HuH-7 (cell line): ENCODE measurements around the gene ZNF74.
"Not testable (repeated sequence)": the region's sequence is repeated elsewhere in the genome, so short reads cannot be mapped to it uniquely, and the experiment has no call there.

Experiments used
- DNase-seq: peaks from one replicate; pipeline ENCODE4 v3.0.0; 2011; ENCODE audit warnings: low spot score

Gene ZNF74

DNA sequence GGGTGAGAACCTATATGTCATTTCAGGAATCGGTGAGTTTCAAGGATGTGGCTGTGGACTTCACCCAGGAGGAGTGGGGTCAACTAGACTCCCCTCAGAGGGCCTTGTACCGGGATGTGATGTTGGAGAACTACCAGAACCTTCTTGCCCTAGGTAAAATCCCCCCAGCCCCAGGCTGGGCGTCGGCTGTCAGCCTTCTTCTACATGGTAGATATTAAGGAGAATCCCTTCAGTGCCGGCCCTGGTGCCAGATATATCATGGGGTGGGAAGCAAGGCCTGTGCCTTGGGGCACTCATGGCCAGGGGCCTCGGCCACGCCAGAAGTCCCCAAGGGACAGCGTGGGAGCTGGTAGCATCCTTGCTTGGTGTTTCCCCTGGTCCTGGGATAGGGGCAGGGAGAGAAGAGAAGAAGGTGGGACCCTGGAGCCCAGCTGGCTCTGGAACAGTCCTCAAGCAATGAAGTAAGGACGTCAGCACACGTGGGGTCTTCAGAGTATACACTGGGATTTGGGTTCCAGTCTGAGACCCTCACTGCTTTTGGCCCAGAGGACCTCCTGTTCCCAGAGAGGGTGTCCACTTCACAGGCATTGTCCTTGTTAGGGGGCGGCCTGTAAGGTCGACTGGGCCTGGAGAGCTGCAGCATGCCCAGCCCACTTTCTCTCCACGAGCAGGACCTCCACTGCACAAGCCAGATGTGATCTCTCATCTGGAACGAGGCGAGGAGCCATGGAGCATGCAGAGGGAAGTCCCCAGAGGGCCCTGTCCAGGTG, 6.8 kb downstream of the ZNF74 start:
- no peak for DNase-seq

DNA sequence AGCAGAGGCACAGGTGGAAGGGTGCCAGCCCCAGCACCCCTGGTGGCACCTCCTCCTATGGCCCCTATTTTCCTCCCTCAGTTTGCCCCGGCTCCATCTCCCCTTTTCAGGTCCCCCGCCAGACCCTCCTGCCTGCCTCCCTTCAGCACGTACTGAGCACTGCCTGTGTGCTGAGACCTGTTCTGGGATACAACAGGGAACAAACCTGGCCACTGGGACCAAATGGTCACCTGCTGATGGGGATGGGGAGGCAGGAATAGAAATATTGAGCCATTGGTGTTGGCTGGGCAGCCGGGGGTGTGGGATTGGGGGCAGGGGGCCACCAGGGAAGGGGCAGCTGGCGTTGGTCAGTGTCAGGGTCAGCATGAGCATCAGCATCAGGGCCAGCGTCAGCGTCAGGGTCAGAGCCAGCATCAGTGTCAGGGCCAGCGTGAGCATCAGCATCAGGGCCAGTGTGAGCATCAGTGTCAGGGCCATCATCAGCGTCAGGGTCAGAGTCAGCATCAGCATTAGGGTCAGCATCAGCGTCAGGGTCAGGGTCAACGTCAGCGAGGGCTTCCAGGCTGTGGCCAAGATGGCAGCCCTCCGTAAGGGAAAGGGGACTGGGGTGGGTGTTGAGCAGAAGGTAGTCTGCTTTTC, 7.5 kb downstream of the ZNF74 start:
- DNase-seq, result no peak

DNA sequence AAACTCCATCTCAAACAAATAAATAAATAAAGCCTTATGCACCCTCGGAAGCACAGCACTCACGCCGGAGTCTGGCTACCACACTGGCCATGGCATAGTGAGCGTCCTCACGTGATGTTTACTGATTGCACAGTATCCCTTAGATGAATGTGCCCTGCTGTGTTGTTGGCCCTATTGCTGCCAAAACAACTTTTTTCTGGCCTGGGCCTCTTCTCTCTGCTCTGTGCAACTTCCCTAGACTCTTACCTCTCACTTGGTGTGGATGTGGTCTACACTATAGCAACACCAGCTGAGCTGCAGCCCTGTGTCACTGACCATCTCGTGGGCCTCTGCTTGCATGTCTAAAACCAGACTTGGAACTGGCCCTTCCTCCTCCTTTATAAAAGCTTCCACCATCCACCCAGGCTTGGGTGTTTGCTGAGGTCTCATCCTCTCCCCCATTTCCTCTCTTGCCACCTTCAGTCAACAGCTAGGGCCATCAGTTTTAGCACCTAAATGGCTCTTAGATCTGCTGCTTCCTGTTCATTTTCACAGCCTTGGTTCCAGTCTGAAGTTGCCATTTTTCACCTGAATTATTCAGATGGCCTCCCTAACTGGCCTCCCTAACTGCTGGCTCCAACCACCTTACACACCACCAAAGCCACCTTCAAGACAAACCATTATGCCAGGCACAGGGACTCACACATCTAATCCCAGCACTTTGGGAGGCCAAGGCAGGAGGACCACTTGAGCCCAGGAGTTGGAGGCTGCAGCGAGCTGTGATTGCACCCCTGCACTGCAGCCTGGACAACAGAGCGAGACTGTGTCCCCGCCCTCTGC, 9.2 kb downstream of the ZNF74 start:
- no peak for DNase-seq

DNA sequence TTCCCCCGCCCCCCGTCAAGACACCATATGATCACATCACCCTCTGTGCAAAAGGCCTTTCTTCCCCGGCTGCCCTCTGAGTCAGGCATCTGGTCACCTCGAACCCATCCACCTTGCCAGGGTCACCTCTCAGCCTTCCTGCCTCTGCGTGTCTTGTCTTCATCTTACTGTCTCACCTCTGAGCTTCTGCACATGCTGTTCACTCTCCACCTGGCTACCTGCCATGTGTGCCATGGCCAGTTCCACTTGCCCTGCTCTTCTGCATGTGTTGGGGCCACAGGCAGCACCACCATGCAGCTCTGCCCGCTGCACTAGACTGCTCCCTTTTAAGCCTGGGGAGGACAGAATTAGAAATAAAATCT, 9.8 kb downstream of the ZNF74 start:
- DNase-seq, result no peak

DNA sequence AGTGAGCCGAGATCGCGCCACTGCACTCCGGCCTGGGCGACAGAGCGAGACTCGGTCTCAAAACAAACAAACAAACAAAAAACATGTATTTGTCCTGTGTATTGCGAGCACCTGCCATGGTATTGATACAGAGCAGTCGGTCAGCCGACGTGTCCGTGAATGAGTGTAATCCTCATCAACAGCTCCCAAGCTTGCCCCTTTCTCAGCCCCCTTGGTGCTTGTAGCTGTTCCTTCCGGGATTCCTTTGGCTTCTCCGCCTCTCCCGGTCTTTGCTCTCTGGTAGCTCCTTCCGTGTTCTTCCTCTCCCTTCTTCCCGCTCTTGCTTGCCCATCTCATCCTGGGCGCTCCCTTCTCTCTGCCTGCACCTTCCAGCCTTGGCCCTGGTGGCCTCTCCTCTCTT, 10.9 kb downstream of the ZNF74 start:
- DNase-seq, result no peak

DNA sequence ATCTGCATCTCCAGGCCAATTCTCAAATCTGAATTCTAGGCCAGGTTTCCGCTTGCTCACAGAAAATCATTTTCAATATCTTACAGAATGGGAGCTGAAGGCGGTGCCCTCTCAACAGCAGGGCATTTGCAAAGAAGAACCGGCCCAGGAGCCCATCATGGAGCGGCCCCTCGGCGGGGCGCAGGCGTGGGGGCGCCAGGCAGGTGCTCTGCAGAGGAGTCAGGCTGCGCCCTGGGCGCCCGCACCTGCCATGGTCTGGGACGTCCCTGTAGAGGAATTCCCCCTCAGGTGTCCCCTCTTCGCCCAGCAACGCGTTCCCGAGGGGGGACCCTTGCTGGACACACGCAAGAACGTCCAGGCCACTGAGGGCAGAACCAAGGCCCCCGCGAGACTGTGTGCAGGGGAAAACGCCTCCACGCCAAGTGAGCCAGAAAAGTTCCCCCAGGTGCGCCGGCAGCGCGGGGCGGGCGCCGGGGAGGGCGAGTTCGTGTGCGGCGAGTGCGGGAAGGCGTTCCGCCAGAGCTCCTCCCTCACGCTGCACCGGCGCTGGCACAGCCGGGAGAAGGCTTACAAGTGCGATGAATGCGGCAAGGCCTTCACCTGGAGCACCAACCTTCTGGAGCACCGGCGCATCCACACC, 11.5 kb downstream of the ZNF74 start:
- DNase-seq, result no peak

DNA sequence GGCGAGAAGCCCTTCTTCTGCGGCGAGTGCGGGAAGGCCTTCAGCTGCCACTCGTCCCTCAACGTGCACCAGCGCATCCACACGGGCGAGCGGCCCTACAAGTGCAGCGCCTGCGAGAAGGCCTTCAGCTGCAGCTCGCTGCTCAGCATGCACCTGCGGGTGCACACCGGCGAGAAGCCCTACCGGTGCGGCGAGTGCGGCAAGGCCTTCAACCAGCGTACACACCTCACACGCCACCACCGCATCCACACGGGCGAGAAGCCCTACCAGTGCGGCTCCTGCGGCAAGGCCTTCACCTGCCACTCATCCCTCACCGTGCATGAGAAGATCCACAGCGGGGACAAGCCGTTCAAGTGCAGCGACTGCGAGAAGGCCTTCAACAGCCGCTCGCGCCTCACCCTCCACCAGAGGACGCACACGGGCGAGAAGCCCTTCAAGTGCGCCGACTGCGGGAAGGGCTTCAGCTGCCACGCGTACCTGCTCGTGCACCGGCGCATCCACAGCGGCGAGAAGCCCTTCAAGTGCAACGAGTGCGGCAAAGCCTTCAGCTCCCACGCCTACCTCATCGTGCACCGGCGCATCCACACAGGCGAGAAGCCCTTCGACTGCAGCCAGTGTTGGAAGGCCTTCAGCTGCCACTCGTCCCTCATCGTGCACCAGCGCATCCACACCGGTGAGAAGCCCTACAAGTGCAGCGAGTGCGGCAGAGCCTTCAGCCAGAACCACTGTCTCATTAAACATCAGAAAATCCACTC, 12.2 kb downstream of the ZNF74 start:
- DNase-seq, result no peak

DNA sequence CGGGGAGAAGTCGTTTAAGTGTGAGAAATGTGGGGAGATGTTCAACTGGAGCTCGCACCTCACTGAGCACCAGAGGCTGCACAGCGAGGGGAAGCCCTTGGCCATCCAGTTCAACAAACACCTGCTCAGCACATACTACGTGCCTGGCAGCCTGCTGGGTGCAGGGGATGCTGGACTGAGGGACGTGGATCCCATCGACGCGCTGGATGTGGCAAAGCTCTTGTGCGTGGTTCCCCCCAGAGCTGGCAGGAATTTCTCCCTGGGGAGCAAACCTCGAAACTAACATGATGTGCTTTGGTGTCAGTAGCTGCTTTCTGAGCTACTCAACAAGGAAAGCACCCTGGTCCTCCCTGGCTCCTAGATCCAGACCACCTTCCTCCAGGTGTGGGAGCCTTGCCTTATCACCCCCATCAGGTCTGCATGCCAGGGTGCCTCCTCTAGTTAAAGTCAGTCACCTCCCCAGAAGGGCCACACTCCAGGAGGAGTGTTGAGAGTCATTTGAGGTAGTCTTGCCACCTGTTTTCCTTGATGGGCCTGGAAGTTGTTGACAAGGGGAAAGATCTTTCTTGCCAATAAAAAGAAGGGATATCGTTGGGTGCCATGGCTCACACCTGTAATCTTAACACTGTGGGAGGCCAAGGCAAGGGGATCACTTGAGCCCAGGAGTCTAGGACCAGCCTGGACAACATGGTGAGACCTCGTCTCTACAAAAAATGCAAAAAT, 12.9 kb downstream of the ZNF74 start:
- no peak for DNase-seq

DNA sequence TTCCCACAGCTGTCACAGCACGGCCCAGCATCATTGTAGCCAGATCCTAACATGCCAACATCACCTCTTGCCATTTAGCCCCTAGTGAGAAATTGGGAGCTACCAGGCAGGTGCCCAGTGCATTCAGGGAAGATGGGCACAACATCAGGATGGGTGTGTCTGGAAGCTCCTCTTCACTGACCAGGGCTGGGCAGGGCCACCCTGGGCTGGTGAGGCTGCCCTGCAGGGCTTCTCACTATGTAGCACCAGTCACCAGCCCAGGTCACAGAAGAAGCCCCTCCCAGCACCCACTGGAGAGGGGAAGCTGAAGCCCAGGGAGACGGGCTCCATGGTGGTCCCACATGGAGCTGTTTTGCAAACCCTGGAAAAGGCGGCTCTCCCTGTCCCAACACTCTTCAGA, 13.9 kb downstream of the ZNF74 start:
- DNase-seq, result no peak

DNA sequence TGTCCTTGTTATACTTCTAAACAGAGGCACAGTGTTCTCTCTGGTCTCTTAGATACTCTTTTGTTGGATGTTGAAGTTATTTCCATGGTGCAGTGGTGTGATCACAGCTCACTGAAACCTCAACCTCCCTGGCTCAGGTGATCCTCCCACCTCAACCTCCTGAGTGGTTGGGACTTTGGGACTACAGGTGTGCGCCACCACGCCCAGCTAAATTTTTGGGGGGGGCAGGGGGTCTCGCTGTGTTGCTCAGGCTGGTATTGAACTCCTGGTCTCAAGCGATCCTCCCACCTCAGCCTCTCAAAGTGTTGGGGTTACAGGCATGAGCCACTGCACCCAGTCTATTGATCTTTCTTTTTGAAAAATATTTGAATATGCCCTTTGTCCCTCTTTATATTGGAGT, 14.9 kb downstream of the ZNF74 start:
- DNase-seq, result no peak

DNA sequence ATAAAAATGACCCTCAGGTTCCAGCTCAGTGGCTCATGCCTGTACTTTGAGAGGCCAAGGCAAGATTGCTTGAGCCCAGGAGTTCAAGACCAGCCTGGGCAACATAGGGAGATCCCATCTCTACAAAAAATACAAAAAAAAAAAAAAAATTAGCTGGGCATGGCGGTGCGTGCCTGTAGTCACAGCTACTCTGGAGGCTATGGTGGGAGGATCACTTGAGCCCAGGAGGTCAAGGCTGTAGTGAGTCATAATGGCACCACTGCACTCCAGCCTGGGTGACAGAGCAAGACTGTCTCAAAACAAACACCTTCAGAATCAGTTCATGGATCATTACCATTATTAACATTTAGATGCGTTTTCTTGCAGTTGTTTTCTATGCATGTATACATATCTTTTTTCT, 15.4 kb downstream of the ZNF74 start:
- not testable (repeated sequence) for DNase-seq

DNA sequence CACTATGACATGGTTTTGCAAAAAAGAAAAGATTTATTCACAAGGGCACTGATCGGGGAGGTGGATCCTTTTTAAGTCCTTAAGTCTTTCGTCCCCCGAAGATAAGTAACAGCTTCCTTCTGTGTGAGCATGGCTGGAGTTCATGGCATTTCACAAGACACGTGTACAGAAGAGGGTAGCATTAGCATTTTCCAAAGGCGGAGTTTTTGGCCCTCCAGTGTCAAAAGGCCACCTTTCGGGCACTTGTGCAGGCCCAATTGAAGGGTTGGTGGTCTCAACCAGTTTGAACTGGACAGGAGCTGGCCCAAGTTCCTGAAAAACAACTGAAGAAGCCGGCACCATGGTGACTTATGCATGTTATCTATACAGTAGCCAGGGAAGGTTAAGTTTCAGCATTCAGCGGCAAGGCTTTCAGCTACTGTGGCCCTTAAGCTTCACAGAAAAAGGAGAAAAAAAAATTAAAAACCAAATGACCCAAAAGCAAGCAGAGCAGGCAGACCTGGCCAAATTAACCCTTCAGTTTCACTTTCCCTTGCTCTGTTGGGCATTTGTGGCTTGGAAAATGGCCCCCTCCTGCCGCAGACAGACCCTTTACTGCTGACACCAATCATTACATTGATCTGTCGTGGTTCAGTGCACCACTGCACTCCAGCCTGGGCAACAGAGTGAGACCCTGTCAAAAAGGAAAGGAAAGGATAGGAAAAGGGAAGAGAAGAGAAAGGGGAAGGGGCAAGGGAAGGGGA, 18.7 kb downstream of the ZNF74 start:
- DNase-seq, result no peak

DNA sequence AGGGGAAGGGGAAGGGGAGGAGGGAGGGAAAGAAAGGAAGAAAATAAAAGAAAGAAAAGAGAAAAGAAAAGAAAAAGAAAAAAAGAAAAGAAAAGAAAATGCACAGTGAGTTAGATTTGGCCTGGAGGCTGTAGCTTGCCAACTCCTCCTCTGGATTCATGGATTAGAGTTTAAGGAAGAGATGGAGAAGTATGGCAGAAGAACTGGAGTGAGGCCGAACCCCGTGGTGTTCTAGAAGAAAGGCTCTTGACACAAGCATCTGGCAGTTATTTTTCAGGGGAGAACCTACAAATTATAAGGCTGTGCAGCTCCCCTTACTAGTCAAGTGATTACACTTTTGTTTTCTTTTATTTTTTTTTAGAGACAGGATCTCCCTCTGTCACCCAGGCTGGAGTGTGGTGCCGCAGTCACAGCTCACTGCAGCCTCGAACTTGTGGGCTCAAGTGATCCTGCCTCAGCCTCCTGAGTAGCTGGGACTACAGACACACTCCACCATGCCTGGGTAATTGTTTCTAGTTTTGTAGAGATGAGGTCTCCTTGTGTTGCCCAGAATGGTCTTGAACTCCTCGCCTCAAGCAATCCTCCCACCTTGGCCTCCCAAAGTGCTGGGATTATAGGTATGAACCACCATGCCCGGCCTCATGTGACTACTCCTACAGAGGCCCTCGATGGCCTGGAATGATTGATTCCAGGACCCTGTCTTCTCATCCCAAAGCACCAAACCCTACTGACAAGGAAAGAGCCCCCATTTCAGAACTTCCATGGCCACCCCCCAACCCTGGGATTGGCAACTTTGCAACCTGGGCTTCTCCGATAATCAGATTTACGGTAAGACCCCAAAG, 19.5 kb downstream of the ZNF74 start:
- no peak for DNase-seq

DNA sequence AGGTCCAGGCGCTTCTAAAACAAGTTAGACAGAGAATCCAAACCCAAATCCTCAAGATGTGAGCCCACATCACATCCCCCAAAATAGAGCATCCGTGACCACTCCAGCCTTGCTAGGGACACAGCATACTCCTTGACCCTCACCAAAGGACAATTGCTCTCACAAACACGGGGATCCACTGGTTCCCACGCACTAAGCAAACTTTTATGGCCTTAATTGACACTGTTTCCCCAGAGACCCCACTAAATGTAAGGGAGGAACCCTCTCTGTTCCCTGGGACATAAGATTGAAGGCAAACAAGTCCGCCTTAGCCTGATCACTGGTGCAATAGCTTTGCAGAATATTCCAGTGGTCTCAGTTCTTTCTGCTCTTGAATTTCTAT, 20.1 kb downstream of the ZNF74 start:
- no peak for DNase-seq

DNA sequence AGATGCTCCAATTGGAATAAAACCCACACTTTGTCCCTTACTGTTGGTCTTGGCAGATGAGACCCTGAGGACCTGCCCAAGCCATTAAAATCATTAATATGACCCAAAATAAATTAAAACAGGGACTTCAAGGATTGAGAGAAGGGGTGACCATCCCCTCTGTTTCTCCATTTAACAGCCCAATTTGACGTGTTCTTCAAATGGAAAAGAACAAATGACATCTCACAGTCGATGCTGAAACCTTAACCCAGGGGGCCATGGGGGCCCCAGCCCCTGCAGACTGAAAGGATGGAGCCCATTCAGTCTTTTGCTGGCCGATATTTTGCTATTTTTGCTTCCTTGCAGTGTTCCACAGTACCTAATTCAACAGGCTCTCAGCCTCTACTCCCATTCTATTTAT, 20.5 kb downstream of the ZNF74 start:
- DNase-seq, result no peak

DNA sequence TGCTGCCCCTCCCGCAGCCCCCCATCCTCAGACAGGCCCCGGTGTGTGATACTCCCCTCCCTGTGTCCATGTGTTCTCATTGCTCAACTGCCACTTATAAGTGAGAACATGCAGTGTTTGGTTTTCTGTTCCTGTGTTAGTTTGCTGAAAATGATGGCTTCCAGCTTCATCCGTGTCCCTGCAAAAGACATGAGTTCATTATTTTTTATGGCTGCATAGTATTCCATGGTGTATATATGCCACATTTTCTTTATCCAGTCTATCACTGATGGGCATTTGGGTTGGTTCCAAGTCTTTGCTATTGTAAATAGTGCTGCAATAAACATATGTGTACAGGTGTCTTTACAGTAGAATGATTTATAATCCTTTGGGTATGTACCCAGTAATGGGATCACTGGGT, 21.3 kb downstream of the ZNF74 start:
- not testable (repeated sequence) for DNase-seq

DNA sequence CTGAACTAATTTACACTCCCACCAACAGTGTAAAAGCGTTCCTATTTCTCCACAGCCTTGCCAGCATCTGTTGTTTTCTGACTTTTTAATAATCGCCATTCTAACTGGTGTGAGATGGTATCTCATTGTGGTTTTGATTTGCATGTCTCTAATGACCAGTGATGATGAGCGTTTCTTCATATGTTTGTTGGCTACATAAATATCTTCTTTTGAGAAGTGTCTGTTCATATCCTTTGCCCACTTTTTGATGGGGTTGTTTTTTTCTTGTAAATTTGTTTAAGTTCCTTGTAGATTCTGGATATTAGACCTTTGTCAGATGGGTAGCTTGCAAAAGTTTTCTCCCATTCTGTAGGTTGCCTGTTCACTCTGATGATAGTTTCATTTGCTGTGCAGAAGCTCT, 21.7 kb downstream of the ZNF74 start:
- DNase-seq, result not testable (repeated sequence)

DNA sequence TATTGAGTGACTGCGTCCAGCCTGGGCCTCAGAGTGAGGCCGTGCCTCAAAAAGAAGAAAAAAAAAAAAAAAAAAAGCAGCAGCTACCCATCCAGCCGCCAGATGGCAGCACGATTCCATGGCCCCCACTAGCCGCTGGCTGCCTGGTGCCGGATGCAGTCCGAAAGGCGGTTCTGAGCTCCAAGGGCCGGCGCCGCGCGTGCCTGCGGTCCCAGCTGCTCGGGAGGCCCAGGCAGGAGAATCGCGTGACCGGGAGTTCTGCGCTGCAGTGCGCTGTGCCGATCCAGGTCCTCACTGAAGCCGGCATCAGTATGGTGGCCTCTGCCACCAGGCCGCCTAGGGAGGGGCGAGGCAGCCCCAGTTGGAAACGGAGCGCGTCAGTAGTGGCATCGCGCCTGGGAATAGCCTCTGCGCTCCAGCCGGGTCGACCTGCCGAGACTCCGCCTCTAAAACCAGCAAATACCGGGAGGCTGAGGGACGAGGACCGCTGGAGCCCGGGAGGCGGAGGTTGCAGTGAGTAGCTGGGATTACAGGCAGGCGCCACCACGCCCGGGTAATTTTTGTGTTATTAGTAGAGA, 24.3 kb downstream of the ZNF74 start:
- DNase-seq, result peak; percentile 89

DNA sequence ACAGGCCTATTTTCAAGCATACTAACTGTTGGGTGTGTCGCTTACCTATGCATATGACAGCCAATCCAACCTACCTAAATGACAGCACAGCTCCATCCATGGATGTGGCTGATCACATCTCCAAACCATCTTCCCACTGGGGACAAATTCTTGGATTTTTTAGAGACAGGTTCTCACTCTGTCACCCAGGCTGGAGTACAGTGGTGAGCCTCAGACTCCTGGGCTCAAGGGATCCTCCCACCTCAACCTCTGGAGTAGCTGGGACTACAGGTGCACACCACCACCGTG, 25.7 kb downstream of the ZNF74 start:
- no peak for DNase-seq
